Femur (tissue), 1 donor: Measurements from ENCODE around the gene HLA-B.
"Not testable (repeated sequence)": the region's sequence is repeated elsewhere in the genome, so short reads cannot be mapped to it uniquely, and the experiment has no call there.

Experiments
- DNase-seq: peaks from one replicate; pipeline ENCODE4 v3.0.0-alpha.2; 2017

Gene HLA-B

GRCh38 chr6:31381666-31382065 lies 24.7 kb upstream of the HLA-B start:
- DNase-seq = no peak

DNA sequence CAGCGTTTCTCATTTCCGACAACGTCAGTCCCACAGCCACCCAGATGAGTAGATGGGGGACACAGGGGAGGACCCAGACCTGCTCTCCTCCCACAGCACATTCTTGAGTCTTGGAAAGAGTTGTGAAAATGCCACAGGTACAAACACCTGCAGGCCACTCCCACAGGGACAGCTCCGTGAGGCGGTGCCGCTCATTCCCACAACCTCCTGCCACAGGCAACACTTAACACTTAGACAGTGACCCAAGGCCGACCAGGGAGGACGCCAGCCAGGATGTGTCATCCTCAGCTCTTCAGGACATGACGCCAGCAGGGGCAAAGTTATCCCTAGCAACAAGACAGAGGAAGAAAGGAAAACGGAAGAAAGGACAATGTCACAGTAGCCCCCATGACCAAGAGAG lies 22.9 kb upstream of the HLA-B start:
- DNase-seq = no peak

DNA sequence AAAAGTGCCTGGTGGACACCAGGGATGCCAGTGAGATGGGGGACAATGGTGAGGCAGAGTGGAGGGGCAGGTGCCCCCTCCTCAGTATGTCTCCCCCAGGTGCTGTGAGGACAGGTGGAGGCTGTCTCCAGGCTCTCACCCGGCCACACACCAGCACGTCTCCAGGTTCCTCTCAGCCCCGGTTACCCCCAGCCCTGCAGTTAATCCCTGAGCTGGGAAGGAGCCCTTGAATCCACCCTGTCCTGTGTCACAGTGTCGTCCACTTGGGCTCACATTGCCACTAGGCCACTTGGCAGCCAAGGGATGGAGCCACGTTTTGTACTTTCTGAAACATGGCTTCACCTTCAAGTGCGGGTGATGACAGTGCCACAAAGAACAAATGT lies 21.7 kb upstream of the HLA-B start:
- DNase-seq = no peak

- no peak for DNase-seq
Measured at GRCh38 chr6:31378062-31378720, 21.2 kb upstream of the HLA-B start.

DNA sequence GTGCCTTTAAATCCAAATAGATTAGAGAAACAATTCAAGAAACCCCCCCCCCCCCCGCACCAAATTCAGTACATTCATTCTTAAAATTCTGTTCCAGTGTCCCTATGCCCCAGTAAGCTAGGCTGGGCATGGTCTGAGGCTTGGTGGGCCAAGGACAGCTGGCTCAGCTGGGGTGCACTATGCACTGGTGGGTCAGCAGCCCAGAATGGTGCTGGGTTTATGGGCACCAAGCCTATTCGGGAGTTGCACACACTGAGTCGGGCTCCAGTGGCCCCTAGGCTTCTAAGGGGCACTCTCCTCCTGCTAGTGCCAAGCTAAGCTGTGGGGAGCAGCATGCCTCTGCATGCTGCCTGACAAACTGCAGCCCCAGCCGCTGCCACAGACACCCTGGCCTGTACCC lies 20.1 kb upstream of the HLA-B start:
- no peak for DNase-seq

DNA sequence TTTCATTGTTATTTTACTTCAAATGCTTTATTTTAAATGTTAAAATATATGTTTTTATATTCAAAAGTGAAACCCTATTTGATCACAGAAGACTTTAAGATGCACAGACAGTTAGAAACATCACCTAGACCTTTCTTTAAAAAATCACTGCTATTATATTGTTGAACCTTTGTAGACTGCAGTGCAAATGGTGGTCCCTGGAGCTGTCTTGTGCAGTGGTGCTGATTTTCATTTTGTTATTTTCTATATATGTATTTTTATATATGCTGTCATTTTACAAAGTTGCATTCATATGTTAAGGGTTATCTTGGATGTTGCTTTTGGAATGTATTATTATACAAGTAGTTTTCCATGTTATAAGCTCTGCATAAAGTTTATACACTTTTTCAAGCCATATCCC lies 18.7 kb upstream of the HLA-B start:
- DNase-seq = no peak

GRCh38 chr6:31374118-31374517 lies 17.1 kb upstream of the HLA-B start:
- DNase-seq = not testable (repeated sequence)

DNA sequence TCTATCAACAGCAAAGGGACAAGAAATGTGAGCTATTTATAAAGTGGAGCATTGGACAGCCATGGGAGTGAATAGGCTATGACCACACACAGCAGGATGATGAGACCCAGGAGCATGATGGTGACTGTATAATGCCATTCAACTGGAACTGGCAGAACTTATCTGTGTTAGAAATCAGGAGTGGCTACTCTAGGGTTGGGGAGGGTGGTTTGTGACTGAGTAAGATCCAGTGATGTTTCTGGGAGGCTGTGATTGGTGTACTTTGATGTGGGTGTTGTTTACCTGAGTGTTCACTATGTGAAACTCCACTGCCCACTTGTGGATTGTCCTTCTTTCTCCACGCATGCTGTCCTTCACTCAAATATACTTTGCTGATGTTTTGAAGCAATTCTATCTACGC lies 11.5 kb upstream of the HLA-B start:
- DNase-seq = no peak

GRCh38 chr6:31366693-31367470 lies 9.9 kb upstream of the HLA-B start:
- peak; percentile 91 for DNase-seq

DNA sequence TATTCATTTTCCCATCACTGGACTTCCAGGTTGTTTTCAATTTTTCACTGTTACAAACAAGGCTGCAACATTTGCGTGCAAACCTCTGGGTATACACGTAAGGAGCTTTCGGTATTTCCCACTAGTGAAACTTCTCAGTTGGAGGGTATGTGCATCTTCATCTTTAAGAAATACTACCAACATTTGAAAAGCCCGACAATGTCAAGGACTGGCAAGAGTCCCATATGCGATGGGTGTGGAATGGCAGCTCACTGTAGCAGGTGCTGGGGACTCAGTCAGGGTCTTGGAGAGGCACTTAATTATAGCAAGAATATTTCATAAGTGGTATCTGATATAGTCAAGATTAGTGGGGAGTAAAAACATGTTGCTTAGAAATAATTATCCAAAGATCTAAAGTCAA lies 8.9 kb upstream of the HLA-B start:
- DNase-seq = no peak

- no peak for DNase-seq
Measured at GRCh38 chr6:31363811-31364210, 6.8 kb upstream of the HLA-B start.

- DNase-seq = no peak
Measured at GRCh38 chr6:31362751-31363150, 5.8 kb upstream of the HLA-B start.

GRCh38 chr6:31359581-31359980 lies 2.6 kb upstream of the HLA-B start:
- DNase-seq = no peak

GRCh38 chr6:31358302-31358701 lies 1.3 kb upstream of the HLA-B start:
- DNase-seq = no peak

DNA sequence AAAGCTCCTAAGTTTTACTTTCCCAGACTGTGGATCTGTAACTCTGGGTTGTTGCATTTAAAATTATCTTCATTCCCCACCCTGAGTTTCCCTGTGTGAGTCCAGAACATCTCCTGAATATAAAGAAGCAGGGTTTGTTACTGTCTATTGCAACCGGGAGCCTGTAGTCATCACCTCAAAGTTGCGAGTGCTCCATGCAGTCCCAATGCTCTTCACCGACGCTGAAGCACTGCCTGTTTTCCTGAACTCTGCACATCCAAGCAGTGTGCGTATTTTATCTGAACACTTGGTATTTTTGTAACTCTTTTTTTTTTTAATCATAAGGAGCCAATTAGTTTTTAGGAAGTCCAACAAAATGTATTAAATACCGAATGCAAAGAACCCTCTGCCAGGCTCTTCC lies 907 bp upstream of the HLA-B start:
- DNase-seq = no peak

DNA sequence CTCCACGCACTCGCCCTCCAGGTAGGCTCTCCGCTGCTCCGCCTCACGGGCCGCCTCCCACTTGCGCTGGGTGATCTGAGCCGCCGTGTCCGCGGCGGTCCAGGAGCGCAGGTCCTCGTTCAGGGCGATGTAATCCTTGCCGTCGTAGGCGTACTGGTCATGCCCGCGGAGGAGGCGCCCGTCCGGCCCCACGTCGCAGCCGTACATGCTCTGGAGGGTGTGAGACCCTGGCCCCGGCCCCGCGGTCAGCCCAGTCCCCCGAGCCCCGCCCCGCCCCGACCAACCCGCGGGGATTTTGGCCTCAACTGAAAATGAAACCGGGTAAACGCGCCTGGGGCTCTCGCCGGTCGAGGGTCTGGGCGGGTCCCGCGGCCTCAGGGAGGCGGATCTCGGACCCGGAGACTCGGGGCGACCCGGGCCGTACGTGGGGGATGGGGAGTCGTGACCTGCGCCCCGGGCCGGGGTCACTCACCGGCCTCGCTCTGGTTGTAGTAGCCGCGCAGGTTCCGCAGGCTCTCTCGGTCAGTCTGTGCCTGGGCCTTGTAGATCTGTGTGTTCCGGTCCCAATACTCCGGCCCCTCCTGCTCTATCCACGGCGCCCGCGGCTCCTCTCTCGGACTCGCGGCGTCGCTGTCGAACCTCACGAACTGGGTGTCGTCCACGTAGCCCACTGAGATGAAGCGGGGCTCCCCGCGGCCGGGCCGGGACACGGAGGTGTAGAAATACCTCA lies 598 bp downstream of the HLA-B start:
- peak; percentile 60 for DNase-seq

DNA sequence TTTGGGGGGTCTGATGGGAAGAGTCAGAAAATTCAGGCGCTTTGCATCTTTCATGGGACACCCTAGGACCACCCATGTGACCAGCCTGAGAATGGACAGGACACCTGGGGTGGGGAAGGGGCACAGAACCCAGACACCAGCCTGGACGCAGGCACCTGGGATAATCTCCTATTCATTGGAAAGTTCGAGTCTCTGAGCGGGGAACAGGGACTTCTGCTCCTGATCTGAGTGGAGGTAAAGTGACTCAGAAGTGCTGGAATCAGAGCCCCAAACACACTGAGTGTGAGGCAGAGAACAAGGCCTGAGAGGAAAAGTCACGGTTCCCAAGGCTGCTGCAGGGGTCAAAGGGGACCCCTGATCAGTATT lies 1.4 kb downstream of the HLA-B start:
- no peak for DNase-seq

- no peak for DNase-seq
Measured at GRCh38 chr6:31354864-31355582, 2.0 kb downstream of the HLA-B start.

DNA sequence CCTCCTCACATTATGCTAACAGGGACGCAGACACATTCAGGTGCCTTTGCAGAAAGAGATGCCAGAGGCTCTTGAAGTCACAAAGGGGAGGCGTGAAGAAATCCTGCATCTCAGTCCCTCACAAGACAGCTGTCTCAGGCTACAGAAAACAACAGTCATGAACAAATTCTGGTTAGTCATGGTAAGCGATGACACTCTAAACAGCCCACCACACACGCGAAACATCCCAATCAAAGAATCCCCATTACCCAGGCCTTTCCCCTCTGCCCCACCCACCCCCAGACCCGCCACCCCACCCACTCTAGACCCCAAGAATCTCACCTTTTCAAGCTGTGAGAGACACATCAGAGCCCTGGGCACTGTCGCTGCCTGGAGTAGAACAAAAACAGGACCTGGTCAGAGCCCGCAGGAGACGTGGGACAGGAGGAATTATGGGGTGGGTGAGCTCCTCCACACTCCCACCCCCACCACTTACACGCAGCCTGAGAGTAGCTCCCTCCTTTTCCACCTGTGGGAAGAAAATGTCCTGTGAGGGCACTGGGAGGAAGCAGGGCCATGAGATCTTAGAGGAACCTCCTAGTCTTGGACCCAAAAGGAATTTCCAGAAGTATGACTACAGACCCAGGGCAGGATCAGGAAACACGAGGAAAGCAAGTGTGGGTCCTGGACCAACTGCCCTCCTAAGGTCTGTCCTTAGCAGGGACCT lies 2.7 kb downstream of the HLA-B start:
- no peak for DNase-seq

GRCh38 chr6:31353384-31353945 lies 3.5 kb downstream of the HLA-B start:
- DNase-seq = no peak

- no peak for DNase-seq
Measured at GRCh38 chr6:31352683-31353383, 4.1 kb downstream of the HLA-B start.

- DNase-seq = no peak
Measured at GRCh38 chr6:31352310-31352682, 4.7 kb downstream of the HLA-B start.
